Epidermal melanocyte (primary cell): ENCODE measurements around the gene ERLEC1.
"Not testable (repeated sequence)": the region's sequence is repeated elsewhere in the genome, so short reads cannot be mapped to it uniquely, and the experiment has no call there.

Experiments
- DNase-seq: peaks from one replicate; pipeline ENCODE4 v3.0.0; 2011; ENCODE audit warnings: low spot score; ENCODE audit not compliant: insufficient read length

Gene ERLEC1

DNA sequence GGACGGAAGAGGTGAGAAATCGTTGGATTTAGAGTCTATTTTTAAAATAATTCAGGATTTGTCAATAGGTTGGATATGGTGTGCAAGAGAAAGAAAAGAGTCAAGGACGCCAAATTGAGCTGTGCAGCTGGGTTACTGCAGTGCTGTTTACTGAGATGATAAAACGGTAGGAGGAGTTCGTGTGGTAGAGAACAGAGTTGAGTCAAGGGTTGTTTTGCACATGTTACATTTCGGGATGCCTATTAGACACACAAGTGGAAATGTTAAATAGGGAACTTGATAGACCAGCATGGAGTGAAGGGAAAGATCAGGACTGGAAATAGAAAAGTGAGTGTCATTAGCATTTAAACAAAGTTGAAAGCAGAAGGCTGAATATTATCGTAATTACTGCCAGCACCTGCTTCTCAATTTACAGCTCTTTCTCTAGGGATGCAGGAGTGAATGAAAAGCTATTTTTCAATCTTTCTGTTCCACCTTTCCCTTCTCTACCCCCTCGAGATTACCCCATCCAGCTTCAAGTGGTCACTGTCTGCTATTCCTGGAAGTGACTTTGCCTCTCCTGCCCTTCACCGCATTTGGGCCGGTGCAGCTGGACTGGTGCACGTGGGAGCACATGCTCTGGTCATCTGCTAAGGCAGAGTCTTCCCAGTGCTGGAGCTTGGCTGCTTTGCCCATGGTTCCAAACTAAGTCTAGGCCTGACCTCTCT, 42.6 kb downstream of the ERLEC1 start:
- DNase-seq = no peak

DNA sequence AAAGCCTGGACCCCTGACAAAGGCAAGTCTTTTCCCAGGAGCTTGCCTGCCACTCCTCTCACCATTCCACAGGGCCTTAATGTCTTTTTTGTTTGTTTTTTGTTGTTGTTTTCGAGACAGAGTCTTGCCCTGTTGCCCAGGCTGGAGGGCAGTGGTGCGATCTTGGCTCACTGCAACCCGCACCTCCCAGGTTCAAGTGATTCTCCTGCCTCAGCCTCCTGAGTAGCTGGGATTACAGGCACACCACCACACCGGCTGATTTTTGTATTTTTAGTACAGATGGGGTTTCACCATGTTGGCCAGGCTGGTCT, 43.1 kb downstream of the ERLEC1 start:
- not testable (repeated sequence) for DNase-seq

DNA sequence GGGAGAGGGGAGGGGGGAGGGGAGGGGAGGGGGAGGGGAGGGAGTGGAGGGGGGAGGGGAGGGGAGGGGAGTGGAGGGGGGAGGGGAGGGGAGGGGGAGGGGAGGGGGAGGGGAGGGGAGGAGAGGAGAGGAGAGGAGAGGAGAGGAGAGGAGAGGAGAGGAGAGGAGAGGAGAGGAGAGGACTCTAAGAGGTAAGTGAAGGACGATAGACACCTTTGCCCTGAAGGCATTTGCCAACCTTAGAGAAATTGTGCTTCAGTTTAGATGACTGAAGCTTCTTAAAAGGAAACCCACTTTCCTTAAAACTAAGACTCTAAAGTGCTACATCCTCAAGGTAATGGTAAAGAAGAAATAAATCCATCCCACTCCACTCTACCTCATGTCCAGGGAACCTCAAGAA, 53.7 kb downstream of the ERLEC1 start:
- no peak for DNase-seq

DNA sequence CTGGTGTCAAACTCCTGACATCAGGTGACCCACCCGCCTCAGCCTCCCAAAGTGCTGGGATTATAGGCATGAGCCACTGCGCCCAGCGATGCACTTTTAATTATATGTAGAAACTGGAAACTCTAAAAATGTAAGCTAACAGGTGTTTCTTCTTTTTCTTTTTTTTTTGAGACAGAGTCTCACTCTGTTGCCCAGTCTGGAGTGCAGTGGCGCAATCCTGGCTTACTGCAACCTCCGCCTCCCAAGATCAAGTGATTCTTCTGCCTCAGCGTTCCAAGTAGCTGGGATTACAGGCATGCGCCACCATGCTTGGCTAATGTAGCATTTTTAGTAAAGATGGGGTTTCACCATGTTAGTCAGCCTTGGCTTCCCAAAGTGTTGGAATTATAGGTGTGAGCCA, 54.8 kb downstream of the ERLEC1 start:
- DNase-seq = not testable (repeated sequence)

DNA sequence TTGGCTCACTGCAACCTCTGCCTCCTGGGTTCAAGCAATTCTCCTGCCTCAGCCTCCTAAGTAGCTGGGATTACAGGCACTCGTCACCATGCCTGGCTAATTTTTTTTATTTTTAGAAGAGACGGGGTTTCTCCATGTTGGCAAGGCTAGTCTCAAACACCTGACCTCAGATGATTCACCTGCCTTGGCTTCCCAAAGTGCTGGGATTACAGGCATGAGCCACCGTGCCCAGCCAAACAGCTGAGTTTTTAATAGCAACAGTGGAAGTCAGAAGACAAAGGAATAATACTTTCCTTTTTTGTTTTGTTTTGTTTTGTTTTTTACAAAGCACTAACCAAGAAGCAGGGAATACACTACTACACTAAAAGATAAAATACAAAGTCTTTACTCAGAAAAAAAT, 56.0 kb downstream of the ERLEC1 start:
- no peak for DNase-seq

DNA sequence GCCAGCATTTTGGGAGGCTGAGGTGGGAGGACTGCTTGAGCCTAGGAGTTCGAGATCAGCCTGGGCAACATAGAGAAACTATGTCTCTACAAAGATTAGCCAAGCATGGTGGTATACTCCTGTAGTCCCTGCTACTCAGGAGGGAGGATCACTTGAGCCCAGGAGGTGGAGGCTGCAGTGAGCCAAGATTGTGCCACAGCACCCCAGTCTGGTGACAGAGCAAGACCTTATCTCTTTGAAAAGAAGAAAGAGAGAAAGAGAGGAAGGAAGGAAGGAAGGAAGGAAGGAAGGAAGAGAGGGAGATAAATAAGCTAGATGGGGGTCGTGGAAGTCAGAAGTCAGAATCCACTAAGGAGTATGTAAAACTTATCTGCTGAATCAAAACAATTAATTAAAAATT, 56.8 kb downstream of the ERLEC1 start:
- no peak for DNase-seq

DNA sequence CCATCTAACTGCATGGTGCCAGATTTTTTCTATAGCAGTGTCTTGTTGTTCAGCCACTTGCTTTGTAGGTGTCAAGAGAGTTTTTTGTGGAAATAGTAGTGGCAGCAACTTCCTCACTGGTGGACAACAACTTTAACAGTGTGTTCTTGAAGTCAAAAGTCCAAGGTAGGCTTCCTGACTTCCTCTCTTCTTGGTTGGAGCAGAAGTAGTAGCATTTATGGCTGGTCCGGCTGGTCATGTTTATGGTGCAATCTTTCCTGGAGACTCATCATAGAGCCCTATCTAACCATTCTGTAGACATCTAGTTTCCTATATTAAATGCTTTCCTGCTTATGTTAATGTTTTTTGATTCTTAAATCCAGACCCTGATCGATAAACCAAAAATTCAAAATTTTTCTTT, 61.2 kb downstream of the ERLEC1 start:
- no peak for DNase-seq

DNA sequence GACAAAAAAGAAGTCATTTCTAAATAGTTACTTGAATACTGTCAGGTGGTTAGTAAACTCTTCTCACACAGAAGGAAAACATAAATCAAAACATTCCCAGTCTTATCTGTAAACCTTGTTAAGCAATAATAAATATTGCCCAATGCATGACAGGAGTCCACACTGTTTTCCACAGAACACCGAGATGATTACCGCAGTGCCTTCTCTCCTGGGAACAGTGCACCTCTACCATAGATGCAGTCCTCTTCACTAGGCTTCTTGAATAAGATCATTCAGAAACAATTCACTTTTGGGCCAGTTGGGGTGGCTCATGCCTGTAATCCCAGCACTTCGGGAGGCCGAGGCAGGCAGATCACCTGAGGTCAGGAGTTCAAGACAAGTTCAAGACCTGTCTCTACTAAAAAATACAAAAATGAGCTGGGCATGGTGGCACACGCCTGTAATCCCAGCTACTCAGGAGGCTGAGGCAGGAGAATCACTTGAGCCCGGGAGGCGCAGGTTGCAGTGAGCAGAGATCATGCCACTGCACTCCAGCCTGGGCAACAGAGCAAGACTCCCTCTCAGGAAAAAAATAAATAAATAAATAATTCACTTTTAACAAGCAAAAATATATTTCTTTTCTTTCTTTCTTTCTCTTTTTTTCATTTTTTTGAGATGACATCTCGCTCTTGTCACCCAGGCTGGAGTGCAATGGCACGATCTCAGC, 64.4 kb downstream of the ERLEC1 start:
- not testable (repeated sequence) for DNase-seq

DNA sequence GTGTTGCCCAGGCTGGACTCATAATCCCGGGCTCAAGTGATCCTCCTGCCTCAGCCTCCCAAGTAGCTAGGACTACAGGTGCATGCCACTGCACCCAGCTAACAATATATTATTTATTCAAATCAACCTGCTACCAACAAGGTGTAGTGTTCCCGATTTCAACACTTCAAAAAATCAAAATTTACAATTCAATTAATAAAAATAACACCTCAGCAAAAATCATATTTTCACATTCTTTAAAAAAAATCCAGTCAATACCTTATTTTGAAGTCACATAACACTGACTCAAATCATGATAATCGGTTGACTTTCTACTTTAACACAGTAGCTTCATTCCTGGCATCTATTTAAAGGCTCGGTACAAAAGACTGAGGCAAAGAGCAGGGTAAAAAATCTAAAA, 65.7 kb downstream of the ERLEC1 start:
- DNase-seq = no peak

DNA sequence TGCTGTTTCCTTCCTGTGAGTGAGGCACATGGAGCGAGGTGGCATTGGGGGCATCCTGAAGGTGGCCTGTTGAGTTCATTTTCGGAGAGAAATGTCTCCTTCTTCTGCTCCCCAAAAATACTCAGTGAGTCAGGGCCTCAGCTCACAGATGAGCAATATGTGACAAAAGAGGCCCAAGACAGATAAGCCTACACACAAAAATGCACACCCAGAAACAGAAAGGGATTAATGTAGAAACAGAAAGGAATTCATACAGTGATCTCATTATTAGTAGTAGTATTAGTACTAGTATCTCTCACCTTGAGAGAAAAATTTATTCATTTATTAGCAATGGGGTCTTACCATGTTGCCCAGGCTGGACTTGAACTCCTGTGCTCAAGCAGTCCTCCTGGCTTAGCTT, 67.8 kb downstream of the ERLEC1 start:
- DNase-seq = no peak

DNA sequence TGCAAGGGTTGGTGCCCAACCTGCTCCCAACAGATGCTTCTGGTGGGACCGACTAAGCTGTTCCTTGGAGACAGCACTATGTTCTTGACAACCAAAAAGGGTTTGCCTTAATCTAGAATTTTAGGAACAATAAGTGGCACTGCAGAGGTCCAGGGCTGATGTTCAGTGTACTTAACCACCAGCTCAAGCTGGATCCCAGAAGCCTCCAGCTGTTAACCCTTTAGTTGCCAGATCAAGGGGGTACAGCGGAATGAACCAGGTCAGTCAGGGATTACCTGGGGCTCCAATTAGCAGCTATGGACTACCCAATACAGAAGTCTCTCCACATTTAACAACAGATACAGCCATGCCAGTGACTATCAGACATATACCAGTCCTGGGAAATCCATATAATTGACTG, 69.4 kb downstream of the ERLEC1 start:
- DNase-seq = no peak

DNA sequence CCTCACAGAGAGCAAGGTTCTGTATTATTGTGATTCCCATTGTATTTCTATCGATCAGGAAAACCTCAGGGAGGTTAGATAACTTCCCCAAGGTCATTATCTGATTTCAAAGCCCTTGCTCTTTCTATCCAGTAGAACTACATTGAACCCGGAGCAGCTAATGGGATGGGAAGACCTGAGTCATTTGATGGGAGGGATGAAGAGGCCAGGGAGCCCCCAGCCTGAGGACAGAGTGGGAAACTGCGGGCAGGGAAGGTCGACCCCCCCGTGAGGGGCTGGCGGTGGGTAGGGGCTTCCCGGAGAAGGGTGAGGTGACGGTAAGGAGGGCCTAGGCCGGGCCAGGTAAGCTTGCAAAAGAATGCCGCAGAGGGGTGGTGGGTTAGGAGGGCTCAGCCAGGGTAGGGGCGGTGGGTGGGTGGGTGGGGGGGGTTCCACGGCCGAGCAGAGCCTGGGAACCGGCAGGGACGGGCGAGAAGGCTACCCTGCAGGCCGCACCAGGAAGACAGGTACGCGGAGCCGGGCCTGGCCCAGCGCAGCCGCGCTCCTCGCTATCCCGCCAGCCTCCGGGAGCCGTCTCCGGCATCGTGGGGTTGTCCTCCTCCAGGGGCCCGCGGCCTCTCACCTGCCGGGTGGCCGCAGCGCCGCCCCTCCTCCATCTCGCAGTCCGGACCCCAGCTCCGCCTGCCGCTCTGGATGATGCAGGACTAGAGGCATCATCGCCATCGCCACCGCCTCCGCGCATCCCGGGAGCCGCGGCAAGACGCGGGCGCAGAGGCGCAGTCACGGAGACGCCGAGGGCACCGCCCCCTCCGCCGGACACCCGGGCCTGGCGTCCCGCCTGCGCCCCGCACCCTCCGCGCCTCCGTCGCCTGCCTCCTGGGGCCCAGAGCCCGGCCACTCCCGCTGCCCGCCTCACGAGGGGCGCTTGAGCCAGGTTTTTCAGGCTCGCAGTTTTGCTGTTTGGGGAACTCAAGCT, 72.7 kb downstream of the ERLEC1 start, which contains the start of gene GPR75:
TSS of gene GPR75 (minus strand) at position 762 of the 976 bp plus-strand sequence. CDS start 5,211 bp downstream, outside the sequence.
- DNase-seq = no peak

DNA sequence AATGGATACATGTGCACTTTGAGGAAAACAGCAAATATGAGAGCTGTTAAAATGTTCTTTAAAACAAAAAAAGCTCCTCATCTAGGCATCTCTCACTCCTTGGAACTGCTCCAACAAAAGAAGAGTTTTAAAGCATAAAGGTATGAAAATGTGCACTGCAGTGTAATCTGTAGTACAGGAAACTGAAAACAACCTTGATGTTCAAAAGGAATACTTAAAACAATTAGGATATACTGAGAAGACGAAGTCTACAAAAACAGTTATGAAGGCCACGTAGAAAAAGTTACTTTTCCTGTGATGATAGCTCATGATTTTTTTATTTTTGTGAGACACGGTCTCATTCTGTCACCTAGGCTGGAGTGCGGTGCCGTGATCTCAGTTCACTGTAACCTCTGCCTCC, 75.0 kb downstream of the ERLEC1 start:
- no peak for DNase-seq

DNA sequence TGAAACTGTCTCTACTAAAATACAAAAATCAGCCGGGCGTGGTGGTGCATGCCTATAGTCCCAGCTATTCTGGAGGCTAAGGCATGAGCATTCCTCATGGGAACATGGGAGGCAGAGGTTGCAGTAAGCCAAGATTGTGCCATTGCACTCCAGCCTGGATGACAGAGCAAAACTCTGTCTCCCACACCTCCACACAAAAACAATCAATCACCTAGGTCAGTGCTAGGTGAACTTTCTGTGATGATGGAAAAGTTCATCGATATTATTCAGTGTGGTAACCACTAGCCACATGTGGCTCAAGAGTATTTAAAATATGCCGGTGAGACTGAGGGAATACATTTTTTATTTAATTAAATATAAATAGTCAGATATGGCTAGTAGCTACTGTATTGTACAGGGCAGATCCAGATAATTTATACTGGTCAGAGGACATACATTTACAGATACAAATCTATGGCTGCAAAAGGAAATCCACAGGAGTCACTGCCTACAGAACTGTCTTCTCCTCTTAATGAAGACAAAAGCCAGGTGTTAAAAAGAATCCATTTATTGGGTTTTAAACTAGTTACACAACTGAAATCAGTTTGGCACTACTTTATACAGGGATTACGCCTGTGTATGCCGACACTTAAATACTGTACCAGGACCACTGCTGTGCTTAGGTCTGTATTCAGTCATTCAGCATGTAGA, 76.8 kb downstream of the ERLEC1 start:
- DNase-seq = no peak

DNA sequence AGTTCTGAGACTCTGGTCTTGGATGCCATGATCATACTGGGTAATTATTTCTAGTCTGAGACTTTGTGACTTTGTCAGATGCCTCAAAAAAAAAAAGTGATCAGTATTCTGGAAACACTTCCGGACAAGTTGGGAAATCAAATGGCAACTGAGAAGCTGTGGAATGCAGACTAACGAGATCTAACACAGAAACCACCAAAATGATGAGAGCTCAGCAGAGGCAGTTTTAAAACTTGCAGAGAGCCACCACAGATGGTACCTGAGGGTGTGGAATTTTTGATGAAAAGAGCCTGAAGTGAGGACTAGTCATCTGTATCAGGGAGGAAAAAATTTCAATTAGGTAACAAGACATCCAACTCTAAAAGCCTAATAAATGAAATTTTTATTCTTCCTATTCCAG, 78.4 kb downstream of the ERLEC1 start:
- DNase-seq = no peak

DNA sequence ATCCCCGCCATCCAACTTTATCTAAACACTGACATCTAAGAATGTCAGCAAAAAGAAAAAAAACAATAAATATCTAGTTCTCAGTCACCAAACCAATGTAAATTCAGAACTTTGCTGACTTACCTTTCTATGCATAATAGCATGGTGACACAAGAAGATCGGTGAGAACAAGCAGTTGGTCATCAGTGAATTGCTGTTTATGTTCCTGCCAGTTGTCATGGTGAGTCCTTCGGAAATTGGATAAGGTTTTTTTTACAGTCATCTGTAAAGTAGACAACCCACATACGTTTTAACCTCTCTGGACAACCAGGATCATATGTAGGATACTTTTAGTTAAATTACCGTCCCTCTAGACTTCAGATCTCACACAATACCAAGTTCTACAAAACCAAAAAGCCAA, 79.1 kb downstream of the ERLEC1 start:
- DNase-seq = no peak

DNA sequence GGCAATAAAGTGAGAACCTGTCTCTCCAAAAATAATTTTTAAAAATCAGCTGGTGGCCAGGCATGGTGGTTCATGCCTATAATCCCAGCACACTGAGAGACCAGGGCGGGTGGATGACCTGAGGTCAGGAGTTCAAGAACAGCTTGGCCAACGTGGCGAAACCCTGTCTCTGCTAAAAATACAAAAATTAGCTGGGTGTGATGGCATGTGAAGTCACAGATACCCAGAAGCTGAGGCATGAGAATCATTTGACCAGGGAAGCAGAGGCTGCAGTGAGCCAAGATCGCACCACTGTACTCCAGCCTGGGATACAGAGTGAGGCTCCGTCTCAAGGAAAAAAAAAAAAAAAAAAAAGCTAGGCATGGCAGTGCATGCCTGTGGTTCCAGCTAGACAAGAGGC, 80.3 kb downstream of the ERLEC1 start:
- no peak for DNase-seq

DNA sequence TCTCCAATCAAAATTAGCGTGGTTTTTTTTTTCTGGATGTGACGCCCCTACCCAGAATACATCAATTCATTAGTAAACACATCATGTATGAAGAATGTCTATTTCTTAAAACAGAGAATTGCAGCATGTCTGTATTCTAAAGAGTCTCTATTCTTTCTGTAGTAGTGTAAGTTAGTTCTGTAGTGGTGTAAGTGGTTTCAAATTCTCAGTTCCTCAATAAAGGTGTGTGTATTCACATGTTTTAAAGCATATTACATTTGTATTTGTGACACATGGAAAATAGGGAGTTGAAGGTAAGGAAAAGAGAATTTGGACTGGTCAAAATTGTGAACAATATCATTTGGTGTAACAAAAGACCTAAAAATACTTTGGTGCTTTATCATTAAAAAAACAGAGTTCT, 80.9 kb downstream of the ERLEC1 start:
- DNase-seq = no peak
